Activated T-cell treated with anti-CD3 and anti-CD28 coated beads for 4 hours (primary cell): Measurements from ENCODE around the gene COPS4.
"Not testable (repeated sequence)": the region's sequence is repeated elsewhere in the genome, so short reads cannot be mapped to it uniquely, and the experiment has no call there.

Source experiments
- DNase-seq: peaks from one replicate; pipeline ENCODE4 v3.0.0-alpha.2; 2020

Gene COPS4

GRCh38 chr4:83034630-83035494 is at the start of gene COPS4:
Gene COPS4 (plus strand): TSS chr4:83035183. CDS start chr4:83035225, 42 bp downstream.
- DNase-seq = peak; percentile 90

- not testable (repeated sequence) for DNase-seq
Observed at GRCh38 chr4:82987519-82987918, 47.5 kb upstream of the COPS4 start.

GRCh38 chr4:82988323-82988832 is 46.6 kb upstream of the COPS4 start:
- DNase-seq = no peak

GRCh38 chr4:82989575-82990429 is 45.2 kb upstream of the COPS4 start:
- no peak for DNase-seq

- DNase-seq = no peak
Observed at GRCh38 chr4:82994834-82995233, 40.1 kb upstream of the COPS4 start.

- no peak for DNase-seq
Observed at GRCh38 chr4:82998898-82999297, 36.1 kb upstream of the COPS4 start.

- DNase-seq = no peak
Observed at GRCh38 chr4:83002329-83002728, 32.7 kb upstream of the COPS4 start.

GRCh38 chr4:83003044-83003791 is 31.8 kb upstream of the COPS4 start:
- DNase-seq = not testable (repeated sequence)

- no peak for DNase-seq
Observed at GRCh38 chr4:83009529-83009928, 25.5 kb upstream of the COPS4 start.

GRCh38 chr4:83010111-83010521 is 24.9 kb upstream of the COPS4 start:
- DNase-seq = no peak

GRCh38 chr4:83010522-83011318 is 24.3 kb upstream of the COPS4 start, which contains the start of gene LIN54:
Gene LIN54 (minus strand): TSS chr4:83010823. CDS start chr4:82984844, 25,979 bp downstream.
- peak; percentile 70 for DNase-seq

- no peak for DNase-seq
Observed at GRCh38 chr4:83011689-83012199, 23.2 kb upstream of the COPS4 start.

- no peak for DNase-seq
Observed at GRCh38 chr4:83012200-83012686, 22.7 kb upstream of the COPS4 start.

GRCh38 chr4:83012687-83013419 is 22.1 kb upstream of the COPS4 start:
- peak; percentile 95 for DNase-seq

- no peak for DNase-seq
Observed at GRCh38 chr4:83013420-83013867, 21.5 kb upstream of the COPS4 start.

GRCh38 chr4:83013902-83014301 is 21.1 kb upstream of the COPS4 start:
- no peak for DNase-seq

GRCh38 chr4:83019794-83020494 is 15.0 kb upstream of the COPS4 start:
- no peak for DNase-seq

GRCh38 chr4:83022724-83023450 is 12.1 kb upstream of the COPS4 start:
- DNase-seq = no peak

- DNase-seq = not testable (repeated sequence)
Observed at GRCh38 chr4:83023599-83023998, 11.4 kb upstream of the COPS4 start.
